ENCODE measurements around the gene APOOL.

DNA sequence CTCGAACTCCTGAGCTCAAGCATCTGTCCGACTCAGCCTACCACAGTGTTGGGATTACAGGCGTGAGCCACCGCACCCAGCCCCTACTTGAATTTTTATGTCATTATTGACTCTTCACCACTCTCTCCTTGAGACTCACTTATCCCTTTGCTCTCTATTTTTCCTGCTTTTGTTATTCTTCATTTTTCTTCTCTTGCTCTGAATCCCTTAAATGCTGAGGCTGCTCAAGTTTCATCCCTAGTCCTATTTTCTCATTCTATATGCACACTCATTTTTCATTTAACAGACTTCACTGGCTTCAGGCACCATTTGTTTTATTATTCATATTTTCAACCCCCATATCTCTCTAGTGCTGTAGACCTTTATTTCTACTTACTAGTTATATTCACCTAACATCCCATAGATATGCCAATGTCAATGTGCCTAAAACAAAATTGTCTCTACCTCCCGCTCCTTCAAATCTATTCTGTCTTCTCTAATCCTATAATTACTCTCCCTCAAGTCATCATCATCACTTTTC lies 85.7 kb downstream of the APOOL start:
- no peak for TF ChIP-seq GATA2 (IDR thresholded peaks at IDR 0.05; ENCODE audit: low read depth, low read length)
- no peak for TF ChIP-seq GATA3 (IDR thresholded peaks at IDR 0.05; ENCODE audit: low read depth, low read length)

All from SH-SY5Y (cell line).